Smooth muscle cell (in vitro differentiated cells): ENCODE measurements around the gene LDLRAD4. TPM values are rescaled to one million over a fixed set of nuclear protein-coding genes. Genes with fewer than 3 reads are reported as not detected.

Source experiments
- DNase-seq: peaks from one replicate; lab custom pipeline; 2025; ENCODE audit not compliant: unreplicated experiment; lab: John Stamatoyannopoulos, UW
- H2AFZ ChIP-seq: fragments of 200-600 bp; sonication (generic); 2 replicates; pipeline ENCODE4 v1.6.0; 2016; ENCODE audit warnings: antibody characterized with exemption, low read depth, mild to moderate bottlenecking
- H3F3A ChIP-seq: fragments of 200-600 bp; sonication (generic); 2 replicates; pipeline ENCODE4 v1.6.0; 2017; ENCODE audit warnings: antibody characterized with exemption, low read depth
- H3K27ac ChIP-seq: fragments of 200-600 bp; sonication (generic); 2 replicates; pipeline ENCODE4 v1.5.1; 2016; ENCODE audit warnings: low read depth, mild to moderate bottlenecking
- H3K27me3 ChIP-seq: fragments of 200-600 bp; sonication (generic); 2 replicates; pipeline ENCODE4 v1.6.1; 2016; ENCODE audit warnings: low read depth, mild to moderate bottlenecking
- H3K36me3 ChIP-seq: fragments of 200-600 bp; sonication (generic); 2 replicates; pipeline ENCODE4 v1.5.1; 2016; ENCODE audit warnings: low read depth
- H3K4me1 ChIP-seq: fragments of 200-600 bp; sonication (generic); 2 replicates; pipeline ENCODE4 v1.5.1; 2016; ENCODE audit warnings: low read depth
- H3K4me2 ChIP-seq: fragments of 200-600 bp; sonication (generic); 2 replicates; pipeline ENCODE4 v1.6.0; 2016; ENCODE audit warnings: mild to moderate bottlenecking
- H3K4me3 ChIP-seq: fragments of 200-600 bp; sonication (generic); 2 replicates; pipeline ENCODE4 v1.5.1; 2016; ENCODE audit warnings: mild to moderate bottlenecking
- H3K79me2 ChIP-seq: fragments of 200-600 bp; sonication (generic); 2 replicates; pipeline ENCODE4 v1.6.0; 2016; ENCODE audit warnings: low read depth, mild to moderate bottlenecking
- H3K9ac ChIP-seq: fragments of 200-600 bp; sonication (generic); 2 replicates; pipeline ENCODE4 v1.6.0; 2016; ENCODE audit warnings: low read depth
- H3K9me3 ChIP-seq: fragments of 200-600 bp; sonication (generic); replicated peaks from 2 replicates; pipeline ENCODE4 v1.5.1; 2016; ENCODE audit warnings: low read depth
- H4K20me1 ChIP-seq: fragments of 200-600 bp; sonication (generic); 2 replicates; pipeline ENCODE4 v1.6.0; 2016; ENCODE audit warnings: low read depth
- CTCF ChIP-seq: fragments of 200-600 bp; sonication (generic); IDR thresholded peaks from 2 replicates; pipeline ENCODE4 v1.5.1; 2017; ENCODE audit warnings: borderline replicate concordance, mild to moderate bottlenecking, antibody characterized with exemption; ENCODE audit not compliant: insufficient read depth, poor library complexity, severe bottlenecking
- WGBS: methylation state at CpG from one replicate; pipeline ENCODE4 v1.1.7; 2016; ENCODE audit warnings: low lambda C conversion rate; 5-methylcytosine and 5-hydroxymethylcytosine counted together
- polyA plus RNA-seq: library from polyadenylated mRNA; unstranded; fragments of >200 nt; fragmentation: Nextera tagmentation; extraction: Ambion mirVana; gene quantifications from 2 replicates; pipeline ENCODE4 v1.2.1, GENCODE V29; 2016
- total RNA-seq: library from RNA; depleted of rRNA; stranded (reverse); fragments of >200 nt; gene quantifications from 2 replicates; pipeline ENCODE4 v1.2.3, GENCODE V29; 2014

The LDLRAD4 gene
- total and polyA plus RNA-seq, 2 experiments from 2014 or later = 36.2 to 48.3 TPM

GRCh38 chr18:13370995-13371625 lies 152.6 kb downstream of the LDLRAD4 start:
- no peaks in the 10 kb centered on the region for H3K9me3 ChIP-seq
- peaks cover 3% of the 10 kb centered on the region for H3K4me1 ChIP-seq
- no peak overlapping the region for H3K27ac ChIP-seq
- no peak overlapping the region for H3K4me3 ChIP-seq
- H2AFZ ChIP-seq = no peak overlapping the region
- peaks cover 66% of the 10 kb centered on the region for H3K79me2 ChIP-seq
- no peak overlapping the region for H3K9ac ChIP-seq
- no peak for DNase-seq
- peaks cover 41% of the 10 kb centered on the region for H4K20me1 ChIP-seq
- H3K4me2 ChIP-seq = no peak overlapping the region
- TF ChIP-seq CTCF = no peak
- no peaks in the 10 kb centered on the region for H3K27me3 ChIP-seq
- no peaks in the 10 kb centered on the region for H3F3A ChIP-seq
- 97% methylated on average over 16 of the region's 16 CpGs for WGBS
- H3K36me3 ChIP-seq = no peaks in the 10 kb centered on the region

GRCh38 chr18:13371689-13372418 lies 153.3 kb downstream of the LDLRAD4 start:
- 95% methylated on average over 10 of the region's 10 CpGs for WGBS
- H3F3A ChIP-seq = no peaks in the 10 kb centered on the region
- DNase-seq = no peak
- H3K9ac ChIP-seq = no peak overlapping the region
- peaks cover 66% of the 10 kb centered on the region for H3K79me2 ChIP-seq
- TF ChIP-seq CTCF = no peak
- H3K4me2 ChIP-seq = no peak overlapping the region
- peaks cover 3% of the 10 kb centered on the region for H3K4me1 ChIP-seq
- H2AFZ ChIP-seq = no peak overlapping the region
- H3K9me3 ChIP-seq = no peaks in the 10 kb centered on the region
- H3K36me3 ChIP-seq = no peaks in the 10 kb centered on the region
- H3K4me3 ChIP-seq = no peak overlapping the region
- H3K27ac ChIP-seq = peak overlapping the region; percentile 32
- peaks cover 34% of the 10 kb centered on the region for H4K20me1 ChIP-seq
- H3K27me3 ChIP-seq = no peaks in the 10 kb centered on the region

DNA sequence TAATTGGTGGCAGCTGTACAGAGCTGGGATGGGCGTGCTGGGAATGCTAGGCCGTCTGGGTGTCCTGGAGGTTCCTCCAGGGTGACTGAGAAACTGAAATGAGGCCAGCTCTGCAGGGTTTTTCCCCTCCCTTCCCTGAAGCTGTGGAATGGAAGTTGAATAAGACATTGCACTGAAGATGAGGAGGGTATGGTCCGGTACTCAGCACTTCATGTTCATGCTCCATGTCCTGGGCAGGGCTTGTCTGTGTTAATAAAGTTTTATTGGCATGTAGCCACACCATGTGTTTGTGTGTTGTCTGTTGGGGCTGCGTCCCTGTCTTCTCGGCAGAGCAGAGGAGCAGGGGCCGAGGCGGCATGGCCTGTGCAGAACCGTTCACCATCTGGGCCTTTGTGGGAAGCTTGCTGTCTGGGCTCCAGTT lies 154.0 kb downstream of the LDLRAD4 start:
- Histone ChIP-seq H3K4me1 (peaks cover 3% of the 10 kb centered on the region), H3K4me2 (no peak overlapping the region), H3K36me3 (no peaks in the 10 kb centered on the region), H2AFZ (no peak overlapping the region), H3K9ac (no peak overlapping the region), H3K9me3 (no peaks in the 10 kb centered on the region), H3K27ac (peak overlapping the region; percentile 31), H4K20me1 (peaks cover 27% of the 10 kb centered on the region), H3F3A (no peaks in the 10 kb centered on the region), H3K79me2 (peaks cover 66% of the 10 kb centered on the region), H3K4me3 (no peak overlapping the region), H3K27me3 (no peaks in the 10 kb centered on the region)
- TF ChIP-seq CTCF = no peak
- WGBS = 62% methylated on average over 8 of the region's 8 CpGs
- no peak for DNase-seq

DNA sequence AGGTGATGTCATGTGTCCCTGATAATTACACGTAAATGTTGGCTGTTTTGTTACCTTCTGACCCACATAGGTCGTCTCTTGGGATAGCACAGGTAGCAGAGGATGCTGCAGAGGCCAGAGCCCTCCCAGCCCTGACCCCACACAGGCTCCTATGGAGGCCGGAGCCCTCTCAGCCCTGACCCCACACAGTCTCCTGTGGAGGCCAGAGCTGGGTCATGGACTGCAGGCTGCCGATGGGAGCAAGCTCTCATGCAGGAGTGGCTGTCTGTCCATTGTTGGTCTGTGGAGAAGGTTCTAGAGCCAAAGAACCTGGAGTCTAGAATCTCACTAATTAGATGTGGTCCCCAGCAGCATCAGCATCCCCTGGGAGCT lies 155.5 kb downstream of the LDLRAD4 start:
- Histone ChIP-seq H3K4me3 (no peak overlapping the region), H3K9ac (peak overlapping the region; percentile 87), H3K36me3 (no peaks in the 10 kb centered on the region), H2AFZ (no peak overlapping the region), H3K79me2 (peaks cover 66% of the 10 kb centered on the region), H3K4me2 (no peak overlapping the region), H3F3A (no peaks in the 10 kb centered on the region), H3K27ac (peak overlapping the region; percentile 97), H3K27me3 (no peaks in the 10 kb centered on the region), H3K9me3 (no peaks in the 10 kb centered on the region), H4K20me1 (peaks cover 11% of the 10 kb centered on the region), H3K4me1 (peaks cover 3% of the 10 kb centered on the region)
- no peak for TF ChIP-seq CTCF
- no peak for DNase-seq
- WGBS = 93% methylated on average over 4 of the region's 4 CpGs
